A549 treated with CpdA at 1 μM for 4 hours (cell line): ENCODE data around the gene ZNF100. TPM values are rescaled to one million over a fixed set of nuclear protein-coding genes. Genes with fewer than 3 reads are reported as not detected.

Source experiments
- total RNA-seq: library from RNA; stranded (reverse); fragments of 200-300 nt; extraction: Qiagen RNA extraction; gene quantifications from 5 replicates; pipeline ENCODE4 v1.2.3, GENCODE V29; 2022; ENCODE audit warnings: low read depth

ZNF100 gene
- total RNA-seq = not detected in 5 replicates

GRCh38 chr19:21767065-21767800, at the start of gene ZNF100:
Gene ZNF100, minus strand, starts transcription at chr19:21767579. Its CDS starts 150 bp downstream, at chr19:21767429.

Other genes with a start within 250 kb of the ZNF100 start
- gene ZNF43, start 68.6 kb upstream of the ZNF100 start, total RNA-seq = 1.7 to 3.7 TPM (median 3.1 TPM) in 5 replicates
- not detected in 5 replicates for gene ZNF208, start 243.4 kb upstream of the ZNF100 start, total RNA-seq